Measurements from ENCODE around the gene DPPA2. TPM values are rescaled to one million over a fixed set of nuclear protein-coding genes. Genes with fewer than 3 reads are reported as not detected.

DPPA2 gene
- total RNA-seq, 1 donor from 2014 or later = 0.64 TPM

- H3K4me3 Mint-ChIP-seq (ENCODE audit: unreplicated experiment) = no peak overlapping the region
- H3K27ac Mint-ChIP-seq (ENCODE audit: unreplicated experiment) = no peak overlapping the region
- TF ChIP-seq CTCF (IDR thresholded peaks at IDR 0.05; ENCODE audit: unreplicated experiment) = no peak
- no peaks in the 10 kb centered on the region for H3K27me3 Mint-ChIP-seq (ENCODE audit: unreplicated experiment)
- H3K36me3 Mint-ChIP-seq (ENCODE audit: low read depth, unreplicated experiment) = peaks cover 18% of the 10 kb centered on the region
- DNase-seq (ENCODE audit: low spot score) = no peak
- peaks cover 4% of the 10 kb centered on the region for H3K4me1 Mint-ChIP-seq (ENCODE audit: unreplicated experiment)
- no peaks in the 10 kb centered on the region for H3K9me3 Mint-ChIP-seq (ENCODE audit: unreplicated experiment)
These were observed 11.9 kb upstream of the DPPA2 start for GRCh38 chr3:109328202-109328601.

- Mint-ChIP-seq H3K27me3 (ENCODE audit: unreplicated experiment) (no peaks in the 10 kb centered on the region), H3K36me3 (ENCODE audit: low read depth, unreplicated experiment) (peaks cover 13% of the 10 kb centered on the region), H3K9me3 (ENCODE audit: unreplicated experiment) (no peaks in the 10 kb centered on the region), H3K4me1 (ENCODE audit: unreplicated experiment) (peaks cover 4% of the 10 kb centered on the region), H3K4me3 (ENCODE audit: unreplicated experiment) (no peak overlapping the region), H3K27ac (ENCODE audit: unreplicated experiment) (no peak overlapping the region)
- no peak for TF ChIP-seq CTCF (IDR thresholded peaks at IDR 0.05; ENCODE audit: unreplicated experiment)
- DNase-seq (ENCODE audit: low spot score) = no peak
These were observed 9.3 kb upstream of the DPPA2 start for GRCh38 chr3:109325657-109326056.

GRCh38 chr3:109325109-109325508 is 8.8 kb upstream of the DPPA2 start:
- Mint-ChIP-seq H3K9me3 (ENCODE audit: unreplicated experiment) (no peaks in the 10 kb centered on the region), H3K4me1 (ENCODE audit: unreplicated experiment) (peaks cover 4% of the 10 kb centered on the region), H3K27me3 (ENCODE audit: unreplicated experiment) (no peaks in the 10 kb centered on the region), H3K36me3 (ENCODE audit: low read depth, unreplicated experiment) (peaks cover 13% of the 10 kb centered on the region), H3K4me3 (ENCODE audit: unreplicated experiment) (no peak overlapping the region), H3K27ac (ENCODE audit: unreplicated experiment) (no peak overlapping the region)
- no peak for TF ChIP-seq CTCF (IDR thresholded peaks at IDR 0.05; ENCODE audit: unreplicated experiment)
- DNase-seq (ENCODE audit: low spot score) = no peak

GRCh38 chr3:109313061-109313460 is 3.3 kb downstream of the DPPA2 start:
- Mint-ChIP-seq H3K27ac (ENCODE audit: unreplicated experiment) (no peak overlapping the region), H3K36me3 (ENCODE audit: low read depth, unreplicated experiment) (no peaks in the 10 kb centered on the region), H3K9me3 (ENCODE audit: unreplicated experiment) (no peaks in the 10 kb centered on the region), H3K4me3 (ENCODE audit: unreplicated experiment) (no peak overlapping the region), H3K27me3 (ENCODE audit: unreplicated experiment) (no peaks in the 10 kb centered on the region), H3K4me1 (ENCODE audit: unreplicated experiment) (no peaks in the 10 kb centered on the region)
- TF ChIP-seq CTCF (IDR thresholded peaks at IDR 0.05; ENCODE audit: unreplicated experiment) = no peak
- no peak for DNase-seq (ENCODE audit: low spot score)

GRCh38 chr3:109297496-109297895 is 18.8 kb downstream of the DPPA2 start:
- H3K27me3 Mint-ChIP-seq (ENCODE audit: unreplicated experiment) = no peaks in the 10 kb centered on the region
- H3K9me3 Mint-ChIP-seq (ENCODE audit: unreplicated experiment) = no peaks in the 10 kb centered on the region
- no peak overlapping the region for H3K27ac Mint-ChIP-seq (ENCODE audit: unreplicated experiment)
- H3K4me1 Mint-ChIP-seq (ENCODE audit: unreplicated experiment) = no peaks in the 10 kb centered on the region
- TF ChIP-seq CTCF (IDR thresholded peaks at IDR 0.05; ENCODE audit: unreplicated experiment) = no peak
- no peak for DNase-seq (ENCODE audit: low spot score)
- no peaks in the 10 kb centered on the region for H3K36me3 Mint-ChIP-seq (ENCODE audit: low read depth, unreplicated experiment)
- H3K4me3 Mint-ChIP-seq (ENCODE audit: unreplicated experiment) = no peak overlapping the region
